ENCODE results near the gene GPRC5B.

GPRC5B gene

GRCh38 chr16:19896951-19897350, 12.3 kb upstream of the GPRC5B start:
- no peak for DNase-seq (ENCODE audit: low spot score)

- no peak for DNase-seq (ENCODE audit: low spot score)
Observed at GRCh38 chr16:19894586-19894985, 9.9 kb upstream of the GPRC5B start.

- DNase-seq (ENCODE audit: low spot score) = no peak
Observed at GRCh38 chr16:19892902-19893301, 8.3 kb upstream of the GPRC5B start.

GRCh38 chr16:19890901-19891300, 6.3 kb upstream of the GPRC5B start:
- no peak for DNase-seq (ENCODE audit: low spot score)

- no peak for DNase-seq (ENCODE audit: low spot score)
Observed at GRCh38 chr16:19888834-19889233, 4.2 kb upstream of the GPRC5B start.

- DNase-seq (ENCODE audit: low spot score) = peak; percentile 76
Observed at GRCh38 chr16:19886073-19886941, 1.7 kb upstream of the GPRC5B start.

- DNase-seq (ENCODE audit: low spot score) = no peak
Observed at GRCh38 chr16:19885451-19886072, 914 bp upstream of the GPRC5B start.

- no peak for DNase-seq (ENCODE audit: low spot score)
Observed at GRCh38 chr16:19883966-19884485, 622 bp downstream of the GPRC5B start.

- no peak for DNase-seq (ENCODE audit: low spot score)
Observed at GRCh38 chr16:19883296-19883965, 1.2 kb downstream of the GPRC5B start.

- no peak for DNase-seq (ENCODE audit: low spot score)
Observed at GRCh38 chr16:19882646-19883045, 2.0 kb downstream of the GPRC5B start.

GRCh38 chr16:19882186-19882585, 2.5 kb downstream of the GPRC5B start:
- DNase-seq (ENCODE audit: low spot score) = no peak

- DNase-seq (ENCODE audit: low spot score) = no peak
Observed at GRCh38 chr16:19881783-19882182, 2.9 kb downstream of the GPRC5B start.

GRCh38 chr16:19881028-19881427, 3.6 kb downstream of the GPRC5B start:
- no peak for DNase-seq (ENCODE audit: low spot score)

- DNase-seq (ENCODE audit: low spot score) = no peak
Observed at GRCh38 chr16:19879241-19879792, 5.3 kb downstream of the GPRC5B start.

- DNase-seq (ENCODE audit: low spot score) = no peak
Observed at GRCh38 chr16:19878757-19879156, 5.9 kb downstream of the GPRC5B start.

- no peak for DNase-seq (ENCODE audit: low spot score)
Observed at GRCh38 chr16:19876501-19877059, 8.1 kb downstream of the GPRC5B start.

- DNase-seq (ENCODE audit: low spot score) = no peak
Observed at GRCh38 chr16:19875900-19876299, 8.7 kb downstream of the GPRC5B start.

- no peak for DNase-seq (ENCODE audit: low spot score)
Observed at GRCh38 chr16:19874851-19875546, 9.6 kb downstream of the GPRC5B start.

- no peak for DNase-seq (ENCODE audit: low spot score)
Observed at GRCh38 chr16:19874026-19874425, 10.6 kb downstream of the GPRC5B start.

- DNase-seq (ENCODE audit: low spot score) = no peak
Observed at GRCh38 chr16:19872935-19873334, 11.7 kb downstream of the GPRC5B start.

- DNase-seq (ENCODE audit: low spot score) = no peak
Observed at GRCh38 chr16:19872179-19872863, 12.3 kb downstream of the GPRC5B start.

Measured in RKO (cell line).